Urinary bladder (tissue), 4 donors: ENCODE measurements around the gene RBM6. TPM values are rescaled to one million over a fixed set of nuclear protein-coding genes. Genes with fewer than 3 reads are reported as not detected.
"Not testable (repeated sequence)": the region's sequence is repeated elsewhere in the genome, so short reads cannot be mapped to it uniquely, and the experiment has no call there.

ENCODE experiments used
- DNase-seq: peaks from one replicate; pipeline ENCODE4 v3.0.0-alpha.2; 2015; ENCODE audit errors: extremely low spot score
- H3K27ac ChIP-seq: one replicate; pipeline ENCODE4 v1.5.1; 2013; ENCODE audit warnings: low read depth, mild to moderate bottlenecking, moderate library complexity
- H3K36me3 ChIP-seq: one replicate; pipeline ENCODE4 v1.6.1; 2013; ENCODE audit warnings: mild to moderate bottlenecking, moderate library complexity; ENCODE audit not compliant: insufficient read depth
- H3K4me1 ChIP-seq: one replicate; pipeline ENCODE4 v1.6.1; 2013; ENCODE audit warnings: mild to moderate bottlenecking, moderate library complexity; ENCODE audit not compliant: insufficient read depth
- H3K4me3 ChIP-seq: one replicate; pipeline ENCODE4 v1.5.1; 2013; ENCODE audit warnings: low read depth, low read length
- WGBS: extraction: QIAGEN DNeasy Blood & Tissue Kit; methylation state at CpG from one replicate; pipeline ENCODE4 v1.1.7; 2013; 5-methylcytosine and 5-hydroxymethylcytosine counted together
- polyA plus RNA-seq: library from polyadenylated mRNA; stranded (reverse); fragments of 200-250 nt; gene quantifications from one replicate; pipeline ENCODE4 v1.2.3, GENCODE V29; 2013
- total RNA-seq: library from RNA; depleted of rRNA; stranded (reverse); fragments of >200 nt; gene quantifications from one replicate; pipeline ENCODE4 v1.2.3, GENCODE V29; 2014
- donor health status: healthy with polysubstance abuse.
- donor health status: healthy.

Gene RBM6
- total and polyA plus RNA-seq, 2 donors = 66.0 to 117 TPM

DNA sequence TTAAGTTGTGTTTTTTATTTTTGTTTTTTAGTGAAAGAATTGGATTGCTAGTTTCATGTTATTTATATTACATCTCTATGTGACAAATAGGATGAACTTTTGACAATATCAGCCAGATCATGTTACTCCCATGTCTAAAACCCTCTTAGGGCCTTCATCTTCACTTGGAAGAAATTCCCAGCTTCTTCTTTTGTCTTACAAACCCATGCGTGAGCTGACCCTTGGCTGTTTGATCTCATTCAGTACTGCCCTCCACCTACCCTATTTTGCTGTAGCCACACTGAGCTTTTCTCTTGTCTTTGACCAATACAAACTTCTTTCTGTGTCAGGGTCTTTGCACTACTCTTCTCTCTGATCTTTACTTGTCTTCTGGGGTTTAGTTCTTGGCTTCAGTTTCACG is 37.0 kb downstream of the RBM6 start:
- H3K4me3 ChIP-seq = no peak overlapping the region
- no peak for DNase-seq
- H3K4me1 ChIP-seq = no peaks in the 10 kb centered on the region
- H3K36me3 ChIP-seq = no peaks in the 10 kb centered on the region
- H3K27ac ChIP-seq = no peak overlapping the region
- WGBS = 92% methylated on average over 2 of the region's 2 CpGs

DNA sequence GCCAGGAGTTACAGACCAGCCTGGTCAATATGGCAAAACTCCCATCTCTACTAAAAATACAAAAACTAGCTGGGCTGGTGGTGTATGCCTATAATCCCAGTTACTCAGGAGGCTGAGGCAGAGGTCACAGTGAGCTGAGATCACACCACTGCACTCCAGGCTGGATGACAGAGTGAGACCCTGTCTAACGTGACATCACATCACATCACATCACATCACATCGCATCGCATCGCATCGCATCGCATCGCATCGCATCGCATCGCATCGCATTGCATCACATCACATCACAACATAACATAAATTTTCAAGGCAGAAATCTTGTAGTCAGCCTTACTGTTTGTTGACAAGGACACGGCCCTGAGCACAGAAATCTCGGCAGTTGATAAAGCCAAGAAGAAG is 44.4 kb downstream of the RBM6 start:
- Histone ChIP-seq H3K4me3 (no peak overlapping the region), H3K36me3 (no peaks in the 10 kb centered on the region), H3K27ac (no peak overlapping the region), H3K4me1 (no peaks in the 10 kb centered on the region)
- DNase-seq = no peak
- WGBS = 71% methylated on average over 13 of the region's 13 CpGs

DNA sequence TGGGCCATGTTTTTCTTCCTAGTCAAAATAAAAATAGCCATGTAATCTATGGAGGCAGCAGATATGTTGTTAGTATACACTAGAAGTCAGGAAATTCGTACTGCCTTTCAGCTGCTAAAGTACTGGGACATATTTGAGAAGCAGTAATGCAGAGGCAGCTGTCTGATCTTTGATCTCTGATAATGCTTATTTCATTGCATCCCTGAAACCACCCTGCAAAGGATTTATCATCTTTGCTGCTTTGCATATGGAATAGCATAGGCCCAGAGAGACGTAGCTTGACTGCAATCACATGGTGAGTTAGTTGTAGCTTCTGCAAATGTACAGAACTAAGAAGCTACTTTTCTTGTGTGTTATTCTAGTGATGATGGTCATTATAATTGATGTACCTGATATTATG is 52.4 kb downstream of the RBM6 start:
- no peak for DNase-seq
- Histone ChIP-seq H3K4me3 (no peak overlapping the region), H3K4me1 (no peaks in the 10 kb centered on the region), H3K27ac (no peak overlapping the region), H3K36me3 (no peaks in the 10 kb centered on the region)
- WGBS = 84% methylated on average over 2 of the region's 2 CpGs

DNA sequence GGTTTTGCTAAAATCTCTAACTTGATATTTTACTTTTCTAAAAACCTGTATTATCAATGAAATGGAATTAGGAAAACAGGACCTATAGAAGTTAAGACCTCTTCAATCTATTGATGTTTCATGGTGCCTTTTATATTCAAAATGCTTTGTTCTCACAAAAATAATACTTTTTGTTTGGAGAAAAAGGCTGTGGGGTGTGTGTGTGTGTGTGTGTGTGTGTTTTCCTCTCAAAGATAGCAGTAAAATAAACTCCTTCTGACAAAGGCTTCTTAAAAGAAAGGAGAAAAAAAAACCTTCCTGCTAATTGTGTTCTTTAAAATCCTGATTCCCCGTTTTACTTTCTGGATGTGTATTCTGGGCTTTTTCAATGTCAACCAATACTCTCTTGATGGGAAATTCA is 54.5 kb downstream of the RBM6 start:
- 75% methylated on average over 1 of the region's 1 CpG for WGBS

DNA sequence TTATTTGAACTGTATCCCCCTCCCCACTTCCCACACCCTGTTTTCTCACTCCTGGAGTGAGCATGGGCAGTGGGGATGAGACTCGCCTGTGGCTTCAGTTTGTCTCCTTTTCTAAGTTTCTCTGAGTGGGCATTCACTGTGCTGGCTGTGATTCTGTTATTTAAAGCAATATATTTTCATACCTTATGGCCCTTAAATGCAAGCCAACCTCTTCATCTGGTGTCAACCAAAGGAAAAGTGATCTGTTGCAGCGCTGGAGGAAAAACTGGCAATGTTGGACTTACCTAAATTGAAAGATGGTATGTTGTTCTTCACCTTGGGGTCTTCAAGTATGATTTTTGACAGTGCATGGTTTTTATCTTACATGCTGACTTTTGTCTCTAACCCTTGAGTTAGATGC is 56.1 kb downstream of the RBM6 start:
- Histone ChIP-seq H3K27ac (no peak overlapping the region), H3K4me3 (no peak overlapping the region), H3K4me1 (no peaks in the 10 kb centered on the region), H3K36me3 (peaks cover 2% of the 10 kb centered on the region)
- 98% methylated on average over 2 of the region's 2 CpGs for WGBS
- DNase-seq = no peak

More for the DNA sequence above, 54.5 kb downstream of the RBM6 start:
- no peak overlapping the region for H3K4me3 ChIP-seq
- H3K36me3 ChIP-seq = no peaks in the 10 kb centered on the region
- DNase-seq = no peak
- no peaks in the 10 kb centered on the region for H3K4me1 ChIP-seq
- H3K27ac ChIP-seq = no peak overlapping the region

DNA sequence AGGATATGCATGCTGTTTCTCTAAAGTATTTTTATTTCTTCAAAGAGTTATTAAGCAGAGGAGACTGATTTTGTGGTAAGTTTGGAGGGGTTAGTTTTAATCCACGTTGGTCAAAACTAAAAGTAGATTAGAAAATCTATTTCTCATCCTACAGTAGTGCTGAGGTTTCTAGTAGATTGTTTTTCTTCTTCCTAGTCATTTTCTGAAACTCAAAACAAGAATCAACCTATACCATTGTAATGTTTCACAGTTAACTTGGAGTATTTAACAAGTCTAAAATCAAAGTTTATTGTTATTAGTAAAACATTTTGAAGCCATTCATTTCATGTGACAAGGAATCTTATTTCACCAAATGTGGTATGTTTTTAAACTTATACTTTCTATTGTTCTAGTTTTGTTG is 57.9 kb downstream of the RBM6 start:
- DNase-seq = no peak
- peaks cover 2% of the 10 kb centered on the region for H3K36me3 ChIP-seq
- no peak overlapping the region for H3K4me3 ChIP-seq
- 78% methylated on average over 1 of the region's 1 CpG for WGBS
- no peak overlapping the region for H3K27ac ChIP-seq
- no peaks in the 10 kb centered on the region for H3K4me1 ChIP-seq

DNA sequence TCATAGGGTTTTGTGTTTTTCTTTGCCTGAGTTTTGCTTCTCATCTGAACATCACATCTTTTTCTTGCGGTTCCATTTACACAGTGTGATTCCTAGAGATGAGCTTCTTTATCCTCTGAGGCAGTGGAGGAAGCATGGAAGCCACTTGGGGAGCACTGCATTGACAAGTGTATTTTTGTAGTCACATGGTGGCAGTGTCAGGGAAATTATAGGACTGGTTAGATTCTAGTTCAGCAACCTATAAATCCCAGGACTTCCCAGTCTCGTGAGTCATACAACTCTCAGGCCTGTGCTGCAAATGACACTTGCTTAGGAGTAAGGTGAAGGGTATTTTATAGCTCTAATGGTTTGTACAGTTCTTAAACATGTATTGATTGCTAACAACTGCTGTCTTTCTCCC is 58.4 kb downstream of the RBM6 start:
- Histone ChIP-seq H3K4me3 (no peak overlapping the region), H3K36me3 (peaks cover 2% of the 10 kb centered on the region), H3K27ac (no peak overlapping the region), H3K4me1 (no peaks in the 10 kb centered on the region)
- no peak for DNase-seq
- WGBS = 77% methylated on average over 2 of the region's 2 CpGs

DNA sequence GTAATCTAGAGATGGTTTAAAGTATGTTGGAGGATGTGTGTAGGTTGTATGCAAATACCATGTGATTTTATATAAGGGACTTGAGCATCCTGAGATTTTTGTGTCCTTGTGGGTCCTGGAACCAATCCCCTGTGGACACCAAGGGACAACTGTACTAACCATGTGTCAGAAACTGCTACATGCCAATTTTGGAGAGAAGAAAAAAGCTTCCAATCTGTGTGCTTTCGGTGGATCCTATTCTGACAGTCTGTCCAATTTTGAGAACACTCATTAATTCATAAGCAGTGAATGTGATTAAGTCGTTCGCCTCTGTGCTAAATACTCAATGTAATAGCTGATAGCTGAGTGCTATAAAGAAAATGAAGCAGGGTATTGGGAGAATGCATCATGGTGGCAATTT is 61.6 kb downstream of the RBM6 start:
- H3K36me3 ChIP-seq = peaks cover 2% of the 10 kb centered on the region
- no peak overlapping the region for H3K27ac ChIP-seq
- H3K4me1 ChIP-seq = no peaks in the 10 kb centered on the region
- 97% methylated on average over 3 of the region's 3 CpGs for WGBS
- DNase-seq = no peak
- no peak overlapping the region for H3K4me3 ChIP-seq

DNA sequence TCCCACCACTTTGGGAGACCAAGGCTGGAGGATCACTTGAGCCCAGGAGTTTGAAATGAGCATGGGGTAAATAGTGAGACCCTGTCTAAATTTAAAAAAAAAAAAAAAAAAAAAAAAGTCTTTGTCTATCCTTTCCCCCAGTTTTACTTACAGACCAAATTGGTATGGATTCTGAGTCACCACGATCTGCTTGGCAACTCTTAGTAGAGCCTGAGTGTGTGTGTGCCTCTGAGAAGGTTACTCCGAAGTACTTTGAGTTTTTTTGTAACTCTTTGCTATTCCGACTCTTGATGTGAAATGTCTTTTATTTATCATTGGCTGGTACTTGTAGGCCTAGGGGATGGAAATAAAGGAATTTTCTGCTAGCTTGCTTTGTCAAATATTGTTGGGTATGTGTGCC is 63.3 kb downstream of the RBM6 start:
- no peak for DNase-seq
- H3K27ac ChIP-seq = no peak overlapping the region
- 93% methylated on average over 3 of the region's 3 CpGs for WGBS
- peaks cover 2% of the 10 kb centered on the region for H3K36me3 ChIP-seq
- H3K4me1 ChIP-seq = no peaks in the 10 kb centered on the region
- no peak overlapping the region for H3K4me3 ChIP-seq

DNA sequence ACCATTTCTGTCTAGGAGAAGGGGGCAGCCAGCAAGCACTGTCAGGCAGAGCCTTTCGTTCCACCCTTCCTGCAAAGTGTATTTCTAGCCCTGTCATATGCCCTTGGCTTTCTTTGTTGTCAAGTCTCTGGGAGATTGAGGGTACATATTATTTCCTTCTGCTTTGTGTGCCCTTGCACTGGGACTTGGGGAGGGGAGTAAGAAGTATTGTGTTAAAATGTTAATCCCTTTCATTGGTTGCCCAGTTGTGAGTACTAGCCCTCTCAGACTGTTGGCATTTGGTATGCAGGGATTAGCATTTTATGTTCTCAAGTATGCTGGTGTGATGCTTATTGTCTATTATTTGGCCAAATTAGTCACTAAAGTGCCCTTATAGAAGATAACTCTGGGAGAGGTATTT is 63.9 kb downstream of the RBM6 start:
- WGBS = 49% methylated on average over 1 of the region's 1 CpG
- peaks cover 2% of the 10 kb centered on the region for H3K36me3 ChIP-seq
- H3K27ac ChIP-seq = no peak overlapping the region
- H3K4me1 ChIP-seq = no peaks in the 10 kb centered on the region
- no peak overlapping the region for H3K4me3 ChIP-seq
- DNase-seq = no peak

DNA sequence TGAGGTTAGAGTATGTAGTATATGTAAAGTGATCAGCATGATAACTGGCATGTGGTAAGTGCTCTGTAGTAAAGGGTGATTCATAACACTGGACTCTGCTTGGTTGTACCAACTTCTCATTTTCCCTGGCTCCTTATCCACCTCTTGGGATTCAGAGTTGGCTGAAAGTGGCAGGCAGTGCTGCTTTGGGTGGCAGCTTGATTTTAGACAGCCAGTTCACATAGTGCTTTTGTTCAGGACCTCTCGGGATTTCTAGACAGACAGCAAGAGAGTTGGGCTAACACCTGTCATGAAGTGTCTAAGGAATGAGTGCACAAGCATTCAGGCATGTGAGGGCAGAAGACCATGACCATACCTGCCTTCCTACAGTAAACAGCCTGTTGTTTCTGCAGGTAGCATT is 69.0 kb downstream of the RBM6 start:
- Histone ChIP-seq H3K4me3 (no peak overlapping the region), H3K27ac (no peak overlapping the region), H3K4me1 (no peaks in the 10 kb centered on the region), H3K36me3 (no peaks in the 10 kb centered on the region)
- DNase-seq = no peak
- 84% methylated on average over 1 of the region's 1 CpG for WGBS

DNA sequence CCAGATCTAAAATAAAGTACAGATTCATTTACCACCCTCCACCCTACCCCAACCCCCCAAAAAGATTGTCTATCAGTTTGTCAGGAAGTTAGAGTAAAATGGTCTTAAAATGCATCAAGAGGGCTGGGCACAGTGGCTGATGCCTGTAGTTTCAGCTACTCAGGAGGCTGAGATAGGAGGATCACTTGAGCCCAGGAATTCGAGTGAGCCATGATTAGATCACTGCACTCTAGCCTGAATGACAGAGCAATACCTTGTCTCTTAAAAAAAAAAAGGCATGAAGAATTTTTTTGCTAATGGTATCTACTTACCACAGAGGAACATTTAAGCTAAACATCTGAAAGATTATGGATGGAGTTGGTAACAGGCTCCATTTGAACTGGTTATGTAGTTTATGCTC is 71.0 kb downstream of the RBM6 start:
- 80% methylated on average over 1 of the region's 1 CpG for WGBS
- H3K4me3 ChIP-seq = no peak overlapping the region
- H3K4me1 ChIP-seq = no peaks in the 10 kb centered on the region
- H3K36me3 ChIP-seq = no peaks in the 10 kb centered on the region
- DNase-seq = no peak
- no peak overlapping the region for H3K27ac ChIP-seq

DNA sequence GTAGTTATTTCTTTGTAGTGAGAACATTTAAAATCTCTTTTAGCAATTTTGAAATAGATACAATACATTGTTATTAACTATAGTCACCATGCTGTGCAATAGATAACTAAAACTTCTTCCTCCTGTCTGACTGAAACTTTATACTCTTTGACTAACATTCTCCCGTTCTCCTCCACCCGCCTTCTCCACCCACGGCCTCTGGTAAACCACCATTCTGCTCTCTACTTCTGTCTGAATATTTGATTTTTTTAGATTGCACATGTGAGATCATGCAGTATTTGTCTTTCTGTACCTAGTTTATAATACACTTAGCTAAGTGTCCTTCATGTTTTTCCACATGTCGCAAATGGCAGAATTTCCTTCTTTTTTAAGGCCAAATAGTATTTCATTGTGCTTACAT is 76.0 kb downstream of the RBM6 start:
- Histone ChIP-seq H3K27ac (no peak overlapping the region), H3K36me3 (peaks cover 2% of the 10 kb centered on the region)
- WGBS = 97% methylated on average over 4 of the region's 4 CpGs

DNA sequence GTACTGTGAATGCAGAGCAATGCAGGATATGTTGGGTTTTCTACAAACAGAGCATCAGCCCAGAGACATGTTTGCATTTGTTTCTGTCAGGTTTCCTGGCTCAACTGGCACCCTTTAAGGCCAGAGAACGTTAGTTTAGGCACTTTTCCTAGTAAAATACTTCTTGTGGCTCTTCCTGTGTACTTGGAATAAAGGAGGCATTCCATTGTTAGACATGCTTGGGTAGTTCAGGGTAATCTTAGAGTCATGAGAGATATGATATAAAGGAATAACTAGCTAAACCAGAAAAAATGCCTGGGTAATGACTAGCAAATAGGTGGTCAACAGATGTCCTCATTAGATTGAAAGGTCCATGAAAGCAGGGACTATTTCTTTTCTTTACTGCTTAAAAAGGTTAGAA is 88.4 kb downstream of the RBM6 start:
- Histone ChIP-seq H3K27ac (no peak overlapping the region), H3K36me3 (peaks cover 2% of the 10 kb centered on the region), H3K4me3 (no peak overlapping the region), H3K4me1 (no peaks in the 10 kb centered on the region)
- WGBS = 34% methylated on average over 1 of the region's 1 CpG
- no peak for DNase-seq

More for the DNA sequence above, 76.0 kb downstream of the RBM6 start:
- no peak for DNase-seq
- Histone ChIP-seq H3K4me1 (no peaks in the 10 kb centered on the region), H3K4me3 (no peak overlapping the region)

DNA sequence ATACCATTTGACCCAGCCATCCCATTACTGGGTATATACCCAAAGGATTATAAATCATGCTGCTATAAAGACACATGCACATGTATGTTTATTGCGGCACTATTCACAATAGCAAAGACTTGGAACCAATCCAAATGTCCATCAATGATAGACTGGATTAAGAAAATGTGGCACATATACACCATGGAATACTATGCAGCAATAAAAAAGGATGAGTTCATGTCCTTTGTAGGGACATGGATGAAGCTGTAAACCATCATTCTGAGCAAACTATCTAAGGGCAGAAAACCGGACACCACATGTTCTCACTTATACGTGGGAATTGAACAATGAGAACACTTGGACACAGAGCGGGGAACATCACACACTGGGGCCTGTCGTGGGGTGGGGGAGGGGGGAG is 91.3 kb downstream of the RBM6 start:
- H3K4me1 ChIP-seq, H3K4me3 ChIP-seq, H3K36me3 ChIP-seq, DNase-seq, H3K27ac ChIP-seq: not testable (repeated sequence)
- 97% methylated on average over 4 of the region's 5 CpGs for WGBS
